GM06990 (cell line): ENCODE data around the gene CALHM6.

Experiments used
- DNase-seq: peaks from one replicate; pipeline ENCODE4 v3.0.0-alpha.2; 2011; ENCODE audit not compliant: insufficient read length; ENCODE audit errors: extremely low read depth
- H3K27me3 ChIP-seq: replicated peaks from 2 replicates; pipeline ENCODE4 v1.6.0; 2011; ENCODE audit warnings: low read length; ENCODE audit not compliant: control insufficient read depth, insufficient read depth
- H3K36me3 ChIP-seq: 2 replicates; pipeline ENCODE4 v1.5.1; 2011; ENCODE audit warnings: low read length; ENCODE audit not compliant: control insufficient read depth, insufficient read depth
- H3K4me3 ChIP-seq: replicated peaks from 2 replicates; pipeline ENCODE4 v1.5.1; 2011; ENCODE audit warnings: low read depth, mild to moderate bottlenecking, control low read depth, low read length
- TF ChIP-seq, protein P1 (sequence below): IDR thresholded peaks from 2 replicates; pipeline ENCODE4 v1.5.1; 2011; ENCODE audit warnings: low read length, control low read depth, mild to moderate bottlenecking, inconsistent platforms; ENCODE audit not compliant: insufficient read depth, poor library complexity, severe bottlenecking

CALHM6 gene

DNA sequence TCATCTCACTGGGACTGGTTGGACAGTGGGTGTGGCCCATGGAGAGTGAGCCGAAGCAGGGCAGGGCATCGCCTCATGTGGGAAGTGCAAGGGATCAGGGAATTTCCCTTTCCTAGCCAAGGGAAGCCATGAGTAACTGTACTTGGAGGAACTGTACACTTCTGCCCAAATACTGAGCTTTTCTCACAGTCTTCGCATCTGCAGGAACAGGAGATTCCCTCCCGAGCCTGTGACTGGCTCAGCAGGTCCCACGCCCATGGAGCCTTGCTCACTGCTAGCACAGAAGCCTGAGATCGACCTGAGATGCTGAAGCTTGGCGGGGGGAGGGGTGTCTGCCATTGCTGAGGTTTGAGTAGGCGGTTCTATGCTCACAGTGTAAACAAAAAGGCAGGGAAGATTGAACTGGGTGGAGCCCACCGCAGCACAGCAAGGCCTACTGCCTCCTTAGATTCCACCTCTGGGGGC lies 39.8 kb downstream of the CALHM6 start:
- no peak for DNase-seq
- H3K27me3 ChIP-seq = no peaks in the 10 kb centered on the region
- TF ChIP-seq, protein P1, sequence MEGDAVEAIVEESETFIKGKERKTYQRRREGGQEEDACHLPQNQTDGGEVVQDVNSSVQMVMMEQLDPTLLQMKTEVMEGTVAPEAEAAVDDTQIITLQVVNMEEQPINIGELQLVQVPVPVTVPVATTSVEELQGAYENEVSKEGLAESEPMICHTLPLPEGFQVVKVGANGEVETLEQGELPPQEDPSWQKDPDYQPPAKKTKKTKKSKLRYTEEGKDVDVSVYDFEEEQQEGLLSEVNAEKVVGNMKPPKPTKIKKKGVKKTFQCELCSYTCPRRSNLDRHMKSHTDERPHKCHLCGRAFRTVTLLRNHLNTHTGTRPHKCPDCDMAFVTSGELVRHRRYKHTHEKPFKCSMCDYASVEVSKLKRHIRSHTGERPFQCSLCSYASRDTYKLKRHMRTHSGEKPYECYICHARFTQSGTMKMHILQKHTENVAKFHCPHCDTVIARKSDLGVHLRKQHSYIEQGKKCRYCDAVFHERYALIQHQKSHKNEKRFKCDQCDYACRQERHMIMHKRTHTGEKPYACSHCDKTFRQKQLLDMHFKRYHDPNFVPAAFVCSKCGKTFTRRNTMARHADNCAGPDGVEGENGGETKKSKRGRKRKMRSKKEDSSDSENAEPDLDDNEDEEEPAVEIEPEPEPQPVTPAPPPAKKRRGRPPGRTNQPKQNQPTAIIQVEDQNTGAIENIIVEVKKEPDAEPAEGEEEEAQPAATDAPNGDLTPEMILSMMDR = no peak
- no peak overlapping the region for H3K4me3 ChIP-seq
- H3K36me3 ChIP-seq = no peaks in the 10 kb centered on the region

DNA sequence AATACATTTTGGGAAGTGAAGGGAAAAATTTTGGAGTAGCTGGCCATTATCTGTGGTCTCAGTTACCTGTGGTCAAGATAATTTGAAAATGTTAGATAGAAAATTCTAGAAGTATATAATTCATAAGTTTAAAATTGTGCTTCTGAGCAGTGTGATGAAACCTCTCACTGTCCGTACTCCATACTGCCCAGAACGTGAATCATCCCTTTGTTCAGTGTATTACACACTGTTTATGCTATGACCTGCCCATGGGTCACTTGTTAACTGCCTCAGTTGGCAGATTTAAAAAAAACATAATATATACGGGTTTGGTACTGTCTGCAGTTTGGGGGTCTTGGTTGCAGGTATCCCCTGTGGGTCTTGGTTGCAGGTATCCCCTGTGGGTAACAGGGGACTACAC lies 46.1 kb downstream of the CALHM6 start:
- H3K4me3 ChIP-seq = no peak overlapping the region
- DNase-seq = no peak
- TF ChIP-seq, protein P1 = no peak
- H3K27me3 ChIP-seq = no peaks in the 10 kb centered on the region
- no peaks in the 10 kb centered on the region for H3K36me3 ChIP-seq

DNA sequence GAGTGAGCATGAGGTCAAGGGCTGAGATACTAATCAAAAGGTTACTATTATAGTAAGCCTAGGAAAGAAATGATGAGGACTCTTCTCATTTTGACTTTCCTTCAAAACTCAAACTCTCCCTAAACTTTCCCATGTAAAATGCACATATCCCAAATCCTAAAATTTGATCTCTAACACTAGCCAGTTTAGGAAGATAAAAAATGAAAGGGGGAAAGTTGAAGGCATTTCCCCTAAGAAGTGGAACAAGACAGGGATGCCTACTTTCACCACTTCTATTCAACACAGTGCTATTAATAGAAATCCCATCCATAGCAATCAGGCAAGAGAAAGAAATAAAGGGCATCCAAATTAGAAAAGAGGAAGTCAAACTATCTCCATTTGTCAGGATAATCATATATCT lies 47.4 kb downstream of the CALHM6 start:
- Histone ChIP-seq H3K27me3 (no peaks in the 10 kb centered on the region), H3K4me3 (no peak overlapping the region), H3K36me3 (no peaks in the 10 kb centered on the region)
- DNase-seq = no peak
- TF ChIP-seq, protein P1 = no peak

DNA sequence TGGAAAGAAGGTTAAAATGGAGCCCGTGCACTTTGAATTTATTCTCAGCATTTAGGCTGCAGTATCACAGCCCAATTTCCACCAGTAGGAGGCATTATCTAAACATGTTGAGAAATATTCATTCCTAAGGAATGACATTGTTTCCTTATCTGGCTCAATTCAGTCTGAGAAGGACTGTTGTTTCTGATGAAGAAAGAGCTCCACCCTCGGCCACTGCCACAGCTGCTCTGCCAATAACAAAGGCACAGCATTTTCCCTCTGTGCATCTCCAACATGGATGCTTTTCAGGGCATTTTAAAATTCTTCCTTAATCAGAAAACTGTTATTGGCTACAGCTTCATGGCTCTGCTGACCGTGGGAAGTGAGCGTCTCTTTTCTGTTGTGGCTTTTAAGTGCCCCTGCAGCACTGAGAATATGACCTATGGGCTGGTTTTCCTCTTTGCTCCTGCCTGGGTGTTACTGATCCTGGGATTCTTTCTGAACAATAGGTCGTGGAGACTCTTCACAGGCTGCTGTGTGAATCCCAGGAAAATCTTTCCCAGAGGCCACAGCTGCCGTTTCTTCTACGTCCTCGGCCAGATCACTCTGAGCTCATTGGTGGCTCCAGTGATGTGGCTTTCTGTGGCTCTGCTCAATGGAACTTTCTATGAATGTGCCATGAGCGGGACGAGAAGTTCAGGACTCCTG lies 50.4 kb downstream of the CALHM6 start, which contains the start of gene CALHM5:
CALHM5 (plus strand) TSS at position 216 of the 687 bp plus-strand sequence; CDS start at position 274, 58 bp downstream.
- Histone ChIP-seq H3K4me3 (no peak within 1 kb of the TSS), H3K36me3 (no peaks in the 10 kb centered on the region), H3K27me3 (no peaks in the 10 kb centered on the region)
- TF ChIP-seq, protein P1 = no peak
- no peak for DNase-seq

DNA sequence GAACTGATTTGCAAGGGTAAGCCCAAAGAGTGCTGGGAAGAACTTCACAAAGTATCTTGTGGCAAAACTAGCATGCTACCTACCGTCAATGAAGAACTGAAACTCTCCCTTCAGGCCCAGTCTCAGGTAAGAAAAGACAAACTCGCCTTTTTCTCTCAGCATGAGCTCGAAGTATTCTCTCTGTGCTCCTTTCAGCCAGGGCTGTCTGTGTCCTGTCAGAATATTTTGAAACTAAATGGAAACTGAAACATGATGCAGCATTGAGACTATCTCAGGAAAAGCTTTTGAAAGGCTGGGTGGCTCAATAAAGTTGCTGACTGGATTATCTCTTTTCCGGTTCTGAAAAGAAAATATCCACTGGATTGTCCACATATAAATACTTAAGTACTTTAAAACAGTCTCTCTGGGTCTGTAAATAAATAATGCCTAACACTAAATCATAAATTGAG lies 51.0 kb downstream of the CALHM6 start:
- DNase-seq = no peak
- Histone ChIP-seq H3K36me3 (no peaks in the 10 kb centered on the region), H3K27me3 (no peaks in the 10 kb centered on the region), H3K4me3 (no peak overlapping the region)
- TF ChIP-seq, protein P1 = no peak
